ENCODE measurements around the gene ADGRB2.

DNA sequence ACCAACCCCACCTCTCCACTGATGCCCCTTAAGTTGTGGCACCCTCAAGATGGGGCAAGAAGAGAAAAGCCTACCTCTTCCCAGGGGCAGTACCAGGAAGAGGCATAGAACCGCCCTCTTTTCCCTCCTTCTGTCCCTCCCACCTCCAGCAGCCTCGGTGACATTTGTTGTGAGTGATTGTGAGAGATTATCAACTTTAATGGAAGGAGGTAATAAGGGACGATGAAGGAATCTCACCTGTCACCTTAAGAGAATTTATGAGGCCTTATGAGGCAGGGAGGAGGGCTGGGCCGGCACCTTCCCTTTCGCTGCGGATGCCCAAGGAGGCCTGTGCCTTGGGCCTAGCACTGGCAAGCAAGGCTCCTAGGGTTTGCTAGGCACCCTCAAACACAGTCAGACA lies 1.4 kb upstream of the ADGRB2 start:
- no peak for TF ChIP-seq EZH2 (IDR thresholded peaks at IDR 0.05; ENCODE audit: low read length, unreplicated experiment)
- TF ChIP-seq, protein P1, sequence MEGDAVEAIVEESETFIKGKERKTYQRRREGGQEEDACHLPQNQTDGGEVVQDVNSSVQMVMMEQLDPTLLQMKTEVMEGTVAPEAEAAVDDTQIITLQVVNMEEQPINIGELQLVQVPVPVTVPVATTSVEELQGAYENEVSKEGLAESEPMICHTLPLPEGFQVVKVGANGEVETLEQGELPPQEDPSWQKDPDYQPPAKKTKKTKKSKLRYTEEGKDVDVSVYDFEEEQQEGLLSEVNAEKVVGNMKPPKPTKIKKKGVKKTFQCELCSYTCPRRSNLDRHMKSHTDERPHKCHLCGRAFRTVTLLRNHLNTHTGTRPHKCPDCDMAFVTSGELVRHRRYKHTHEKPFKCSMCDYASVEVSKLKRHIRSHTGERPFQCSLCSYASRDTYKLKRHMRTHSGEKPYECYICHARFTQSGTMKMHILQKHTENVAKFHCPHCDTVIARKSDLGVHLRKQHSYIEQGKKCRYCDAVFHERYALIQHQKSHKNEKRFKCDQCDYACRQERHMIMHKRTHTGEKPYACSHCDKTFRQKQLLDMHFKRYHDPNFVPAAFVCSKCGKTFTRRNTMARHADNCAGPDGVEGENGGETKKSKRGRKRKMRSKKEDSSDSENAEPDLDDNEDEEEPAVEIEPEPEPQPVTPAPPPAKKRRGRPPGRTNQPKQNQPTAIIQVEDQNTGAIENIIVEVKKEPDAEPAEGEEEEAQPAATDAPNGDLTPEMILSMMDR (conservative IDR thresholded peaks at IDR 0.05; ENCODE audit: low read depth, low read length): no peak; the same call in 1 of the 2 replicates
- no peak for TF ChIP-seq EZH2phosphoT487 (IDR thresholded peaks at IDR 0.05; ENCODE audit: borderline replicate concordance, low read length)
